Endometrial microvascular endothelial cells (primary cell): Measurements from ENCODE around the gene IKZF2. TPM values are rescaled to one million over a fixed set of nuclear protein-coding genes. Genes with fewer than 3 reads are reported as not detected.

Experiments used
- in situ Hi-C: cut with HindIII; loops from 2 replicates; pipeline ENCODE4 v1.10.0; 2017; ENCODE audit warnings: low sequenced_read_pairs, low pct_unique_long_range_greater_than_20kb; ENCODE audit errors: inconsistent ontology term
- total RNA-seq: library from RNA; depleted of rRNA; stranded (reverse); fragments of >200 nt; gene quantifications from one replicate; pipeline ENCODE4 v1.2.3, GENCODE V29; 2015; ENCODE audit errors: inconsistent ontology term

The IKZF2 gene
- total RNA-seq, 1 donor from 2014 or later, result 4.5 TPM

- in situ Hi-C loops, result no loop called here
Measured at GRCh38 chr2:212979799-212980198, 171.6 kb downstream of the IKZF2 start.

GRCh38 chr2:212979046-212979612 lies 172.3 kb downstream of the IKZF2 start:
- in situ Hi-C loops, result no loop called here

GRCh38 chr2:212977152-212977551 lies 174.3 kb downstream of the IKZF2 start:
- in situ Hi-C loops, result no loop called here

GRCh38 chr2:212975333-212975732 lies 176.1 kb downstream of the IKZF2 start:
- in situ Hi-C loops, result no loop called here

GRCh38 chr2:212974692-212975091 lies 176.7 kb downstream of the IKZF2 start:
- in situ Hi-C loops, result no loop called here

GRCh38 chr2:212973347-212973746 lies 178.1 kb downstream of the IKZF2 start:
- in situ Hi-C loops, result no loop called here

- in situ Hi-C loops, result no loop called here
Measured at GRCh38 chr2:212970132-212970531, 181.3 kb downstream of the IKZF2 start.

- in situ Hi-C loops, result no loop called here
Measured at GRCh38 chr2:212968284-212969081, 182.9 kb downstream of the IKZF2 start.

- in situ Hi-C loops, result no loop called here
Measured at GRCh38 chr2:212966884-212967283, 184.5 kb downstream of the IKZF2 start.

GRCh38 chr2:212962691-212963090 lies 188.7 kb downstream of the IKZF2 start:
- in situ Hi-C loops, result no loop called here

GRCh38 chr2:212961255-212961654 lies 190.2 kb downstream of the IKZF2 start:
- in situ Hi-C loops, result no loop called here

GRCh38 chr2:212960336-212960735 lies 191.1 kb downstream of the IKZF2 start:
- in situ Hi-C loops, result no loop called here

GRCh38 chr2:212959471-212960117 lies 191.8 kb downstream of the IKZF2 start:
- in situ Hi-C loops, result no loop called here

- in situ Hi-C loops, result no loop called here
Measured at GRCh38 chr2:212958757-212959295, 192.6 kb downstream of the IKZF2 start.

- in situ Hi-C loops, result no loop called here
Measured at GRCh38 chr2:212958133-212958532, 193.3 kb downstream of the IKZF2 start.

GRCh38 chr2:212957624-212958023 lies 193.8 kb downstream of the IKZF2 start:
- in situ Hi-C loops, result no loop called here

GRCh38 chr2:212956665-212957607 lies 194.5 kb downstream of the IKZF2 start:
- in situ Hi-C loops, result no loop called here

- in situ Hi-C loops, result no loop called here
Measured at GRCh38 chr2:212953170-212953920, 198.1 kb downstream of the IKZF2 start.
